Measurements from ENCODE around the gene IFNA8.
"Not testable (repeated sequence)": the region's sequence is repeated elsewhere in the genome, so short reads cannot be mapped to it uniquely, and the experiment has no call there.

Gene IFNA8

GRCh38 chr9:21432672-21433425 lies 23.9 kb downstream of the IFNA8 start:
- no peak overlapping the region for H3K4me3 ChIP-seq (ENCODE audit: low read length)
- no peak for DNase-seq (ENCODE audit: low read depth)
- no peak for TF ChIP-seq CTCF (conservative IDR thresholded peaks at IDR 0.05; ENCODE audit: low read depth, low read length)

DNA sequence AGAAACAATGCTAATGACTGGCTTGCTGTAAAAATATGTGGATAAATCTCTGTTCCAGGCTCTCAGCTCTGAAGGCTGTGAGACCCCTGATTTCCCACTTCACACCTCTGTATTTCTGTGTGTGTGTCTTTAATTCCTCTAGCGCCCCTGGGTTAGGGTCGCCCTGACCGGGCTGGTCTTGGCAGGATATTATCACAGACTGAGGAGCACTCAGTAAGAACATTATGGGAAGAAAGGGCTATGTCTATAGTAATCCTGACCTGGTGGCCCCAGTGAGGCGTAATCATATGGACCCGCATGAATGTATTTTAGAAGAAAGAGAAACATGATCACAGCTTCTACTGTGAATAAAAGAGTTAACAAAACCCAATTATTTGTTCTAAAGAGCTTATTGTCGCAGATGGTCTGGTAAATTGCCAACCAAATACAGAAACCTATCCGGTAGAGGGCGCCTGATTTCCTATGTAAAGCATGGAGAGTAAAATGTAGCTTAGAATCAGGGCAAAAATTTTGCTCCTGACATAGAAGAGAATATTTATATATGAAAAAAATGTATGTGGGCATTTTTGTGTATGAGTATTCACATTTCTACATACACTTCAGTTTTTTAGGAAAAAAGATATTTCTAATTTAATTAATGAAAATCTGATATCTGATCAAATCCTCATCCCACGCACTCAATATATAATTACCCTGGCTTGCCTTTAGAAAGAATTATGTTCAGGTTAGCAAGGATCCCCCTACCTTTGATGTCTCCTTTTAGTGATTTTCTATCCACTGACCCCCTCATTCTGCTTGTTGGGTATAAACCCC lies 25.5 kb downstream of the IFNA8 start:
- peak; percentile 68 for TF ChIP-seq CTCF (conservative IDR thresholded peaks at IDR 0.05; ENCODE audit: low read depth, low read length)
- no peak overlapping the region for H3K4me3 ChIP-seq (ENCODE audit: low read length)
- peak; percentile 36 for DNase-seq (ENCODE audit: low read depth)

GRCh38 chr9:21435015-21435383 lies 26.1 kb downstream of the IFNA8 start:
- DNase-seq (ENCODE audit: low read depth); H3K4me3 ChIP-seq (ENCODE audit: low read length): not testable (repeated sequence)

DNA sequence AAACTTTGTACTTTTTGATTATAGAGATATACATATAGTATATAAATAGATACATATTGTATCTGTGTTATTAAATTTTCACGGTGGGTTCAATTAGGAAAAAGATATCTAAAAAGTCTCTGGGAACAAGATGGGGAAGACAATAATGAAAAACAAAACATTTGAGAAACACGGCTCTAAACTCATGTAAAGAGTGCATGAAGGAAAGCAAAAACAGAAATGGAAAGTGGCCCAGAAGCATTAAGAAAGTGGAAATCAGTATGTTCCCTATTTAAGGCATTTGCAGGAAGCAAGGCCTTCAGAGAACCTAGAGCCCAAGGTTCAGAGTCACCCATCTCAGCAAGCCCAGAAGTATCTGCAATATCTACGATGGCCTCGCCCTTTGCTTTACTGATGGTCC lies 31.2 kb downstream of the IFNA8 start, which contains the start of gene IFNA1:
Gene IFNA1, plus strand, starts transcription at position 301 of the 400 bp plus-strand sequence. Its CDS starts 69 bp downstream, at position 370.
- H3K4me3 ChIP-seq (ENCODE audit: low read length), result no peak within 1 kb of the TSS
- no peak for TF ChIP-seq CTCF (conservative IDR thresholded peaks at IDR 0.05; ENCODE audit: low read depth, low read length)
- DNase-seq (ENCODE audit: low read depth), result no peak

DNA sequence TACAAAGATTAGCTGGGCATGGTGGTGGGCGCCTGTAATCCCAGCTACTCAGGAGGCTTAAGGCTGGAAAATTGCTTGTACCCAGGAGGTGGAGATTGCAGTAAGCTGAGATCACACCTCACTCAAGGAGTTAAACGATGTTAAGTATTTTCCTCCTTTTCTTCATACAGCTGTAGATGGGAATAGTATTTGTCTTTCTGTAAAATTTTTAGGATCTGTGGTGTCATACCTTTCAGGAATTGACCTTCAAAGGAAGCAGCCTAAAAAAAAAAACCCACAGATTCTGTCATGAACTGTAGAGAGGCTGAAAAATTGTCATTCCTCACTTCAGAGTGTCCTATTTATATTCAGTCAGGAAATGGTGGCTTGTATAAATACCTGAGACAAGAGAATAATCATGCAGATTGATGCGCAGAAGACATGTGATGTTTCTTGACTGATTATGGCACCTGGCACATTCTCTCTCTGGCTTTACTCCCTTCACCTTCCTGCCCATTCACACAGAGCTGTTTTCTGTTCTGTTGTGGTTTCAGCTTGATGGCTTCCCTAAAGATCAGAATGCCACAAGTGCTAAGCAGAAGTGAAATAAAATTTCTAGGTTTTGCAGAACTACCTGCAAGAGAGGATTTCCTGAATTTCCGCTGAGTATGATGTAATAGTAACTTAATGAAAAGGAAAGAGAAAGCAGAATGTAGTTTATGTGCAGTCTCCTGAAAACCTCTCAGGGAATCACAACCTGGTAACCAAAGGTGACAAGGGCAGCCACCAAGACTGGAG lies 35.1 kb downstream of the IFNA8 start:
- no peak for DNase-seq (ENCODE audit: low read depth)
- no peak overlapping the region for H3K4me3 ChIP-seq (ENCODE audit: low read length)
- TF ChIP-seq CTCF (conservative IDR thresholded peaks at IDR 0.05; ENCODE audit: low read depth, low read length), result no peak

DNA sequence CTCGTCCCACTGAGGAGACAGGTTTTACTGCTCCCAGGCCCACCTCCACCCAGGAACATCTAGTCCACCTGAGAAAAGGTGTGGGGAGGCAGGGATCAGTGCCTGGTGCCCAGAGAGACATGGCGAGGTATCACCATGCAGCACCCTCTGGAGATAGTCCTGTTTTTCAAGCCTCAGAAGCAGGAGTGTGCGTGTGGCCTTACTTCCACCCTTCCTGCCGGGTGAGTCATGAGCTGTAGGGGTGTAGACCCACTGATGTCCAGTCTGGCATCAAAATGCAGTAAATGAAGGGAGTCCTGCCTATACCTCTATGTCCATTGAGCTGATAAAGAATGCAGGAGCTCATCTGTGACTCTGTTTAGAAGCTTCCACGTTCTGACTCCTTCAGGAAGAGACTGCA lies 40.4 kb downstream of the IFNA8 start:
- not testable (repeated sequence) for DNase-seq (ENCODE audit: low read depth); H3K4me3 ChIP-seq (ENCODE audit: low read length)

GRCh38 chr9:21450733-21451394 lies 41.9 kb downstream of the IFNA8 start:
- no peak for DNase-seq (ENCODE audit: low read depth)
- no peak for TF ChIP-seq CTCF (conservative IDR thresholded peaks at IDR 0.05; ENCODE audit: low read depth, low read length)
- no peak overlapping the region for H3K4me3 ChIP-seq (ENCODE audit: low read length)
